GM12864 (cell line): ENCODE measurements around the gene SLC24A3.

Source experiments
- DNase-seq: peaks from one replicate; pipeline ENCODE4 v3.0.0-alpha.2; 2011; ENCODE audit warnings: low read depth
- H3K4me3 ChIP-seq: 2 replicates; pipeline ENCODE4 v1.5.1; 2011; ENCODE audit warnings: mild to moderate bottlenecking, low read depth, low read length, control low read depth
- TF ChIP-seq, protein P1 (sequence below): IDR thresholded peaks from 2 replicates; pipeline ENCODE4 v1.5.1; 2011; ENCODE audit warnings: low read depth, mild to moderate bottlenecking, moderate library complexity, low read length, control low read depth, inconsistent platforms; ENCODE audit errors: missing control alignments

Gene SLC24A3

DNA sequence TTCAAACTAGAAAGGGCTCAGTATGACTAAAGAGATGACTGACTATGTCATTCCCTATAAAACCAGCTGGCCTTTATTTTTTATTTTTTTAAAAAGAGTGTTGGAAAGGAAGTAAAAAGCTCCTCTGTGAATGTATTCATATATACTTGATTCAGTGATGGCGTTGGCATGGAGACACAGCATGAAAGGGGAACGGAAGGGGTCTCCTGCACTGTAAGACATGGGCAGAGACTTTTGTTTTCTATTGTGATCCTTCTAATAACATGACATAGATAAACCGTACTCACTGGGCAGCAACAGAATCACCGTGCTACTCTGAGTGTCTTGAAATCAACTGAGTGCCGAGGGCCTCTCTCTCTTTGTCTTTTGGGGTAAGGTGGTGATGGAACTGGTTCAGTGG, 317.6 kb downstream of the SLC24A3 start:
- H3K4me3 ChIP-seq, result no peak overlapping the region
- TF ChIP-seq, protein P1, sequence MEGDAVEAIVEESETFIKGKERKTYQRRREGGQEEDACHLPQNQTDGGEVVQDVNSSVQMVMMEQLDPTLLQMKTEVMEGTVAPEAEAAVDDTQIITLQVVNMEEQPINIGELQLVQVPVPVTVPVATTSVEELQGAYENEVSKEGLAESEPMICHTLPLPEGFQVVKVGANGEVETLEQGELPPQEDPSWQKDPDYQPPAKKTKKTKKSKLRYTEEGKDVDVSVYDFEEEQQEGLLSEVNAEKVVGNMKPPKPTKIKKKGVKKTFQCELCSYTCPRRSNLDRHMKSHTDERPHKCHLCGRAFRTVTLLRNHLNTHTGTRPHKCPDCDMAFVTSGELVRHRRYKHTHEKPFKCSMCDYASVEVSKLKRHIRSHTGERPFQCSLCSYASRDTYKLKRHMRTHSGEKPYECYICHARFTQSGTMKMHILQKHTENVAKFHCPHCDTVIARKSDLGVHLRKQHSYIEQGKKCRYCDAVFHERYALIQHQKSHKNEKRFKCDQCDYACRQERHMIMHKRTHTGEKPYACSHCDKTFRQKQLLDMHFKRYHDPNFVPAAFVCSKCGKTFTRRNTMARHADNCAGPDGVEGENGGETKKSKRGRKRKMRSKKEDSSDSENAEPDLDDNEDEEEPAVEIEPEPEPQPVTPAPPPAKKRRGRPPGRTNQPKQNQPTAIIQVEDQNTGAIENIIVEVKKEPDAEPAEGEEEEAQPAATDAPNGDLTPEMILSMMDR, result no peak
- DNase-seq, result no peak

DNA sequence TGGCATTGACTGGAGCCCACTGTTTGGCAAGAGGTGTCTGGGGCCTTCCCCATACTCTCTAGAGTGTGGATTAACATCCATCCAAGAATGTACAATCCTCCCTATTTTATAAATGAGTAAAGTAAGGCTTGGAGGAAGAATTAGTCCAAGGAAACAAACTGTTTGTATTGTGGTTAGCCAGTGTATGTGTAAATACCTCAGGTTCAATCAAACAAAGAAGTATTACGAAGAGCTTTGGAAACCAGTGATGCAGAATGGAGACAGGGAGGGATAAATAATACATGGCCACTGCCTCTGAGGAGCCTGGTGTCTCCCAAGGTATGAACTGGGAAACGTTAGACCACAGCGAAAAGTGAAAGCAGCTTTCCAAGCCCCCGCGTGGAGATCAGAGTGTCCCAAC, 319.0 kb downstream of the SLC24A3 start:
- TF ChIP-seq, protein P1, result no peak
- H3K4me3 ChIP-seq, result no peak overlapping the region
- DNase-seq, result no peak

DNA sequence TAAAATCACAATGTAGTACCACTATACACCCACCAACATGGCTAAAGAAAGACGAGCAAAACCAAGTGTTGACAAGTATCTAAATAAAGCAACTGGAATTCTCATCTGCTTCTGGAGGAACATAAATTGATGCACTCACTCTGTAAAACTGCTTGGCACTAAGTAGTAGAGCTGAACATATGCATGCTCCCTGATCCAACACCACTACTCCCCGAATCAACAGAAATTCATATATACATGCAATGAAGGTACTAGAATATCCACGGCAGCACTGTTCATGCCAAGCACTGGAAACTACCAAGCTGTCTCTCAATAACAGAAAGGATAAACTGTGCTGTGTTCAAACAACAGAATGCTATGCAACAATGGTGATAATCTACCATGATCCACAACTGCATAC, 326.1 kb downstream of the SLC24A3 start:
- H3K4me3 ChIP-seq, result no peak overlapping the region
- TF ChIP-seq, protein P1, result no peak
- DNase-seq, result no peak

DNA sequence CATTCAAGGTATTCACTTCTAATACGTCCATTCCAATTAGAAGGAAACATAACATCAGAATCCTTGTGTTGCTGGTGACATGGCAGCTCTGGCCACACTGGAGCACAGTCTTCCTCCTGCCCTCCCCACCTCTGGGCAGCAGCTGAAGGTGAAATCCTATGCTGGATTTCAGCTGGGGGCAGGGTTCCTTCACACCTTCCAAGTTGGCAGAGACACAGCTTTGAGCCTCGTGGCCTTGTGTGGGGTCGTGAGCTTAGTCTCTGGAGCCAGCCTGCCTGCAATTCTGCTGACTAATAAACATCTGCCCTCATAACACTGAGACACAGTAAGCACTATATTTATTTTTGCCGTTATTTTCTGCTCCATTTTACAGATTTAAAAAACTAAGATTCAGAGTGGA, 326.7 kb downstream of the SLC24A3 start:
- no peak for DNase-seq
- H3K4me3 ChIP-seq, result no peak overlapping the region
- TF ChIP-seq, protein P1, result no peak

DNA sequence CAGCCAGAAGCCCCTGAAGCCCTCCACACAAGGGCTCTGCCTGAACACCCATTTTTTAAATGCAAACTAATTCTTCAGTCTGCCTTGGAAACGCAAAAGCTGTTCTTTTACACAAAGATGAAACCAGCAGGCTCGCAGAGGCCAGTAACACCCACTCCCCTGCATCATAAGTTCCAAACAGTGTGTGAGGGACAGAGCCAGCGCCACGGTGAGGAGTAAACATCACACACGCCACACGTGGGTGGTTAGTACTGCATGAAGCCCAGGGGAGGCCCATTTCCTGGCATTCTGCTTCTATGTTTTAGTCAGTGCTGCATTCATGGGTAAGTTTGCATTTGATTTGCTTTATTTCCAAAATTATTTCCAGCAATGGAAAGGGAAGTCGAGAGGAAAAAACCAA, 327.9 kb downstream of the SLC24A3 start:
- TF ChIP-seq, protein P1, result no peak
- no peak for DNase-seq
- H3K4me3 ChIP-seq, result no peak overlapping the region

DNA sequence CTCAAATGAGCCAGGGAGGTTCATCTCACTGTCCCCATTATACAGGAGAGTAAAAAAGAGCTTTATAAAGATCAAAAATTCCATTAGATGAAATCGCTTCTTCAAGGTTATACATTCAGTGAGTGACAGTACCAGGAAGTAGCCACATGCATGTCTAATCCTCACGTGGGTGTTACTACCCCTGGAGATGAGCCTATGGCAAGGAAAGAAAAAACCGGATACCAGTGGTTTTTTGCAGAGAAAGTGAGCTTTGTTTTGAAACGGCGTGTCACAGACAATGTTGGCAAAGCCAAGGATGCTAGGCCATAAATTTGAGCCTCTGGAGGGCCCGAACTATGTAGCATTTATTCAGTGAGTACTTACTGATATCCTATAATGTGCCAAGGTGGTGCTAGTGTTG, 330.7 kb downstream of the SLC24A3 start:
- TF ChIP-seq, protein P1, result no peak
- H3K4me3 ChIP-seq, result no peak overlapping the region

DNA sequence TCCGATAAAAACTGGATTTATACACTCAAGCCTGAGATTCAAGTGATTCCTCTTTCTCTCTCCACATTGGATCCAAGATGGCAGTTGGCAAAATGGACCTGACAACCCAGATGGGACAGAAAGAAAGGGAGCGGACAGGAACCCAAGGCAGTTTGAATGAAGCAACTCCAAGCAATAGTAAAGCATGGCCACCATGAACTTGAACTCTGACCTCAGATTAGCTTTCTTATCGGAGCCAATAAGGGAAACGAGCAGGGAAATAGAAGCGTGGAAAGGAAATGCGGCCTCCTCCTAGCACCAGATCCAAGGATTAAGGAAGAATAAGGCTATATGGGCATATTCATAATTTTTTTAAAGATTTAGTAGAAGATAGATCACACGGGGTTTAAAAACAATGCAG, 332.2 kb downstream of the SLC24A3 start:
- H3K4me3 ChIP-seq, result no peak overlapping the region
- TF ChIP-seq, protein P1, result no peak
- DNase-seq, result no peak

More for the DNA sequence above, 330.7 kb downstream of the SLC24A3 start:
- DNase-seq, result no peak
